Sigmoid colon (tissue), 4 donors: ENCODE measurements around the gene PAK6.

ENCODE experiments used
- CTCF ChIP-seq, 4 experiments: fragments of 450-650 bp in 3 of 4; fragments of 200-600 bp in 1 of 4; IDR thresholded peaks; one replicate each; pipeline ENCODE4 v1.5.1; 2016 to 2019; ENCODE audit warnings: antibody characterized with exemption in 4 of 4, mild to moderate bottlenecking in 3 of 4, moderate library complexity in 2 of 4
- POLR2A ChIP-seq, 2 donors: fragments of 450-650 bp; IDR thresholded peaks; one replicate each; pipeline ENCODE4 v1.6.1; 2016; ENCODE audit warnings: antibody characterized with exemption in 2 of 2, mild to moderate bottlenecking in 2 of 2, moderate library complexity in 2 of 2
- POLR2AphosphoS5 ChIP-seq, 4 donors: sonication (generic); formaldehyde crosslinking; IDR thresholded peaks; one replicate each; pipeline ENCODE4 v1.6.1; 2017; ENCODE audit warnings: antibody characterized with exemption in 4 of 4

DNA sequence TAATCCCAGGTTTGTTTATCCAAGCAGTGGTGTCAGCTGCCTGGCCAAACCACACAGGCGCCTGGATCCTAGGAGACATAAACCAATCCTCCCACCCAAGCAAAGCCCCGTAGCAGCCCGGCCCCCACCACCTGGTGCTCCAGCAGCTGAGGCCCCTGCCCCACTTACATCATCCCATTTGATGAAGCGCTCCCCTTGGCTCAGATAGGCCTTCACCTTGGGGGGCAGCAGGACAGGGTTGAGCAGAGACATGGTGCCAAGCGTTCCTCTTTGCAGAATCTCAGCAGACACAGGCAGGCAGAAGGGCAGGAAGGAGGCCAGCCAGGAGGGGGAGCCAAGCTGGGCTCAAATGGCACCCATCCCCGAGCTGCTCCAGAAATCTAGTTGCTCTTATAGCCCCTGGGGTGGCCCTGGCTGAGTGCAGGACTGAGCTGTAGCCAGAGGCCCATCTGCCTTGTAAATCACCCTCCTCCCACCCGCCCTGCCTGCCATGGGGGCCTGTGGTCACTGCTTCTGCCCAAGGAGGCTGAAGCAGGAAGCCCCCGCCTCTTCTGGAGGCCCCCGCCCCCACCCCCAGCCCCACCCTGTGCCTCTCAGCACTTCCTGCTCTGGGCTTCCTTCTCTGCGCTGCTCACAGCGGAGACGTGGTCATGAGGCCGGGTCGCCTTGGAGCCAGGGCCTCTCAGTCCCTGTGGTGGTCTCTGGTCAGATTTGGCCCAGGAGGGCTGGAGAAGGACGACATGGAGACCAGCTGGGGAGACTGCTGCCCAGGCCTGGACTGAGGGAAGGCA, 68.8 kb downstream of the PAK6 start, which contains the start of gene PLCB2:
- no peak for TF ChIP-seq CTCF (IDR thresholded peaks at IDR 0.05)
- peak in 2 of 4 donors; percentile 22 to 24 for TF ChIP-seq POLR2AphosphoS5 (IDR thresholded peaks at IDR 0.05)
- no peak for TF ChIP-seq POLR2A (IDR thresholded peaks at IDR 0.05)
